ENCODE measurements around the gene NPC1L1. TPM values are rescaled to one million over a fixed set of nuclear protein-coding genes. Genes with fewer than 3 reads are reported as not detected.

The NPC1L1 gene
- total and polyA plus RNA-seq, 2 of the 13 experiments (the other 11 are each of a cell fraction or from before 2014, with no cell fraction given), result 4.8 to 14.5 TPM

- TF ChIP-seq ZNF607 (CRISPR knock-in tag; IDR thresholded peaks at IDR 0.05; ENCODE audit: borderline replicate concordance) (peak; percentile 93), NCOR1 (IDR thresholded peaks at IDR 0.05; ENCODE audit: borderline replicate concordance, low read length) (peak; percentile 20; the same call in 1 of the 2 replicates), HNRNPUL1 (IDR thresholded peaks at IDR 0.05; ENCODE audit: low read depth, low read length) (no peak), PRDM10 (CRISPR knock-in tag; IDR thresholded peaks at IDR 0.05; ENCODE audit: low read depth) (peak; percentile 75; the same call in 1 of the 2 replicates), ZFP90 (CRISPR knock-in tag; IDR thresholded peaks at IDR 0.05; ENCODE audit: borderline replicate concordance) (no peak; the same call in 1 of the 2 replicates), MAFF (IDR thresholded peaks at IDR 0.05; ENCODE audit: low read depth, low read length) (peak; percentile 47; the same call in 1 of the 2 replicates), GMEB2 (CRISPR knock-in tag; IDR thresholded peaks at IDR 0.05; ENCODE audit: low read depth) (no peak), SAP130 (CRISPR knock-in tag; IDR thresholded peaks at IDR 0.05; ENCODE audit: low read depth) (peak; percentile 92), JARID2 (CRISPR knock-in tag; IDR thresholded peaks at IDR 0.05; ENCODE audit: insufficient replicate concordance) (peak; percentile 82), ZGPAT (CRISPR knock-in tag; IDR thresholded peaks at IDR 0.05) (peak; percentile 68), PCBP2 (optimal IDR thresholded peaks at IDR 0.05; ENCODE audit: low read depth, low read length, poor library complexity, severe bottlenecking) (no peak)
- TF ChIP-seq, protein P1, sequence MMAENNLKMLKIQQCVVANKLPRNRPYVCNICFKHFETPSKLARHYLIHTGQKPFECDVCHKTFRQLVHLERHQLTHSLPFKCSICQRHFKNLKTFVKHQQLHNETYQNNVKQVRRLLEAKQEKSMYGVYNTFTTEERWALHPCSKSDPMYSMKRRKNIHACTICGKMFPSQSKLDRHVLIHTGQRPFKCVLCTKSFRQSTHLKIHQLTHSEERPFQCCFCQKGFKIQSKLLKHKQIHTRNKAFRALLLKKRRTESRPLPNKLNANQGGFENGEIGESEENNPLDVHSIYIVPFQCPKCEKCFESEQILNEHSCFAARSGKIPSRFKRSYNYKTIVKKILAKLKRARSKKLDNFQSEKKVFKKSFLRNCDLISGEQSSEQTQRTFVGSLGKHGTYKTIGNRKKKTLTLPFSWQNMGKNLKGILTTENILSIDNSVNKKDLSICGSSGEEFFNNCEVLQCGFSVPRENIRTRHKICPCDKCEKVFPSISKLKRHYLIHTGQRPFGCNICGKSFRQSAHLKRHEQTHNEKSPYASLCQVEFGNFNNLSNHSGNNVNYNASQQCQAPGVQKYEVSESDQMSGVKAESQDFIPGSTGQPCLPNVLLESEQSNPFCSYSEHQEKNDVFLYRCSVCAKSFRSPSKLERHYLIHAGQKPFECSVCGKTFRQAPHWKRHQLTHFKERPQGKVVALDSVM (CRISPR knock-in tag; IDR thresholded peaks at IDR 0.05), result peak; percentile 76; the same call in 1 of the 2 replicates
- TF ChIP-seq, protein P2, sequence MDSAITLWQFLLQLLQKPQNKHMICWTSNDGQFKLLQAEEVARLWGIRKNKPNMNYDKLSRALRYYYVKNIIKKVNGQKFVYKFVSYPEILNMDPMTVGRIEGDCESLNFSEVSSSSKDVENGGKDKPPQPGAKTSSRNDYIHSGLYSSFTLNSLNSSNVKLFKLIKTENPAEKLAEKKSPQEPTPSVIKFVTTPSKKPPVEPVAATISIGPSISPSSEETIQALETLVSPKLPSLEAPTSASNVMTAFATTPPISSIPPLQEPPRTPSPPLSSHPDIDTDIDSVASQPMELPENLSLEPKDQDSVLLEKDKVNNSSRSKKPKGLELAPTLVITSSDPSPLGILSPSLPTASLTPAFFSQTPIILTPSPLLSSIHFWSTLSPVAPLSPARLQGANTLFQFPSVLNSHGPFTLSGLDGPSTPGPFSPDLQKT (CRISPR knock-in tag; IDR thresholded peaks at IDR 0.05; ENCODE audit: borderline replicate concordance), result no peak
- TF ChIP-seq, protein P3, sequence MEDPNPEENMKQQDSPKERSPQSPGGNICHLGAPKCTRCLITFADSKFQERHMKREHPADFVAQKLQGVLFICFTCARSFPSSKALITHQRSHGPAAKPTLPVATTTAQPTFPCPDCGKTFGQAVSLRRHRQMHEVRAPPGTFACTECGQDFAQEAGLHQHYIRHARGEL (CRISPR knock-in tag; IDR thresholded peaks at IDR 0.05), result no peak
Measured at GRCh38 chr7:44541028-44541869, at the start of gene NPC1L1 (continued).

Data from HepG2 (cell line).